Right lobe of liver (tissue), 6 donors: ENCODE data around the gene DYRK1A. TPM values are rescaled to one million over a fixed set of nuclear protein-coding genes. Genes with fewer than 3 reads are reported as not detected.

Experiments used
- ATAC-seq, 4 donors: fragments of 200-7000 bp; cut with Tn5 transposase; one replicate each; pipeline ENCODE4 v1.9.1; 2020; ENCODE audit warnings: mild to moderate bottlenecking in 4 of 4, moderate library complexity in 4 of 4
- DNase-seq, 3 donors: peaks; one replicate each; pipeline ENCODE4 v3.0.0-alpha.2; 2020
- H3K27ac ChIP-seq, 3 donors: fragments of 200-600 bp; one replicate each; pipeline ENCODE4 v1.8.0; 2022
- H3K27me3 ChIP-seq, 2 donors: fragments of 200-600 bp; one replicate each; pipeline ENCODE4 v1.8.0; 2022
- H3K36me3 ChIP-seq, 4 donors: fragments of 200-600 bp; sonication (generic) in 1 of 4; one replicate each; pipeline versions ENCODE4 v1.5.1 to v1.8.0; 2017 to 2022; ENCODE audit warnings: control low read depth in 1 of 4
- H3K4me1 ChIP-seq, 4 donors: fragments of 200-600 bp; sonication (generic) in 1 of 4; one replicate each; pipeline versions ENCODE4 v1.5.1 to v1.8.0; 2017 to 2022; ENCODE audit warnings: control low read depth in 1 of 4
- H3K4me3 ChIP-seq, 3 donors: fragments of 200-600 bp; one replicate each; pipeline ENCODE4 v1.8.0; 2022
- H3K9me3 ChIP-seq, 4 donors: fragments of 200-600 bp; sonication (generic) in 1 of 4; one replicate each; pipeline versions ENCODE4 v1.5.1 to v1.8.0; 2017 to 2022; ENCODE audit warnings: control low read depth in 1 of 4
- CTCF ChIP-seq, 4 donors: fragments of 200-600 bp in 3 of 4; fragments of 450-650 bp in 1 of 4; IDR thresholded peaks; one replicate each; pipeline versions ENCODE4 v1.5.1 to v1.8.0; 2016 to 2022; ENCODE audit warnings: antibody characterized with exemption in 4 of 4, mild to moderate bottlenecking in 2 of 4
- POLR2A ChIP-seq: fragments of 450-650 bp; IDR thresholded peaks from one replicate; pipeline ENCODE4 v1.6.1; 2017; ENCODE audit warnings: antibody characterized with exemption, mild to moderate bottlenecking
- WGBS: methylation state at CpG from one replicate; pipeline ENCODE4 v1.1.6; 2018; ENCODE audit warnings: low coverage, low lambda C conversion rate; ENCODE audit not compliant: insufficient coverage; ENCODE audit errors: missing lambda C conversion rate; 5-methylcytosine and 5-hydroxymethylcytosine counted together
- intact Hi-C, 2 donors: fragments of 100-400 bp; cut with DNase I; formaldehyde crosslinking; loops; one replicate each; pipeline versions ENCODE4 v1.11.2 to v1.14.1; 2022
- total RNA-seq, 6 experiments: library from RNA; depleted of rRNA in 2 of 6; stranded (reverse); fragments of >200 nt in 2 of 6; fragmentation: NEBNext Ultra II Directional in 3 of 6; extraction: Animal tissue kit (Norgen Biotek cat#: 25700) in 3 of 6; gene quantifications; one replicate each; pipeline versions ENCODE4 v1.1.0 to v1.2.4, GENCODE V29; 2016 to 2023
- donor health status: DM: no; HTN: yes; CAD: no.
- donor health status: DM: no; HTN: no; CAD: no.
- donor health status: DM: no; HTN: no; CAD: no.
- donor health status: DM: no; HTN: yes; CAD: no.
- donor health status: DM: no; HTN: yes; CAD: no.

Gene DYRK1A
- total RNA-seq, 6 experiments from 2014 or later, result 20.6 to 32.5 (median 25.7) TPM

- H3K4me3 ChIP-seq, result no peak overlapping the region
Measured at GRCh38 chr21:37370152-37371040, 3.8 kb downstream of the DYRK1A start.

DNA sequence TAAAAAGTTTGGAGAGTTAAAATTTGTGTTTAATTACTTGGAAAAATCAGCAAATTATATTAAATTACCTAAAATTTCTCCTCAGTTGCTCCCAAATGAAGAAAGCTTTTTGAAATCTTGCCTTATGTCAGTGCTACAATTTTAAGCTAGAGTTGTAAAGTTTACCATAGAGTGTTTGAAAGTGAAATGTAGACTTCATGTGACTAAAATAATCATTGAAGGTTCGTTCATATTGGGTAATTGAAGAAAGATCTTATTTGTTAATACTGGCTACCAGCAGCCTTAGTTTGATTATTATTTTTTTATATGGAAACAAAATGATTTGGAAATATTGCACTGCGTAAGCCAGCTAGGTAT is 4.4 kb downstream of the DYRK1A start:
- intact Hi-C loops, result no loop called here
- TF ChIP-seq POLR2A (no peak), CTCF (IDR thresholded peaks at IDR 0.05) (no peak)
- DNase-seq (no peak), ATAC-seq (no peak)
- Histone ChIP-seq H3K27me3 (no peaks in the 10 kb centered on the region), H3K27ac (peak overlapping the region in 1 of 3 donors; percentile 100), H3K9me3 (no peaks in the 10 kb centered on the region), H3K36me3 (no peaks in the 10 kb centered on the region), H3K4me3 (no peak overlapping the region), H3K4me1 (peaks cover 0 to 57% (median 11%) of the 10 kb centered on the region in 4 donors)
- 50% methylated on average over 2 of the region's 2 CpGs for WGBS

More at GRCh38 chr21:37370152-37371040, 3.8 kb downstream of the DYRK1A start:
- ATAC-seq (no peak), DNase-seq (no peak)
- no peak for TF ChIP-seq POLR2A
- no peak for TF ChIP-seq CTCF (IDR thresholded peaks at IDR 0.05)
- Histone ChIP-seq H3K27me3 (no peaks in the 10 kb centered on the region), H3K27ac (peak overlapping the region in 2 of 3 donors; percentile 3 to 100), H3K4me1 (peaks cover 0 to 53% (median 9%) of the 10 kb centered on the region in 4 donors), H3K36me3 (no peaks in the 10 kb centered on the region), H3K9me3 (no peaks in the 10 kb centered on the region)
- intact Hi-C loops, result no loop called here
- WGBS, result 15% methylated on average over 8 of the region's 8 CpGs

GRCh38 chr21:37372127-37372731 is 5.7 kb downstream of the DYRK1A start:
- H3K4me3 ChIP-seq, result no peak overlapping the region
- H3K27me3 ChIP-seq, result no peaks in the 10 kb centered on the region
- no peaks in the 10 kb centered on the region for H3K9me3 ChIP-seq
- no peak for DNase-seq
- ATAC-seq, result no peak
- H3K4me1 ChIP-seq, result peaks cover 0 to 66% (median 16%) of the 10 kb centered on the region in 4 donors
- TF ChIP-seq POLR2A, result no peak
- TF ChIP-seq CTCF (IDR thresholded peaks at IDR 0.05), result no peak
- H3K27ac ChIP-seq, result no peak overlapping the region
- WGBS, result 95% methylated on average over 3 of the region's 3 CpGs
- intact Hi-C loops, result no loop called here
- H3K36me3 ChIP-seq, result no peaks in the 10 kb centered on the region

GRCh38 chr21:37372951-37373350 is 6.4 kb downstream of the DYRK1A start:
- DNase-seq (no peak), ATAC-seq (no peak)
- Histone ChIP-seq H3K9me3 (no peaks in the 10 kb centered on the region), H3K4me3 (no peak overlapping the region), H3K36me3 (no peaks in the 10 kb centered on the region), H3K27me3 (no peaks in the 10 kb centered on the region), H3K4me1 (peaks cover 0 to 66% (median 16%) of the 10 kb centered on the region in 4 donors), H3K27ac (no peak overlapping the region)
- TF ChIP-seq CTCF (IDR thresholded peaks at IDR 0.05), result no peak
- TF ChIP-seq POLR2A, result no peak
- intact Hi-C loops, result no loop called here
- 84% methylated on average over 3 of the region's 3 CpGs for WGBS
